MCF 10A (cell line): ENCODE data around the gene MGAT3. TPM values are rescaled to one million over a fixed set of nuclear protein-coding genes. Genes with fewer than 3 reads are reported as not detected.
"Not testable (repeated sequence)": the region's sequence is repeated elsewhere in the genome, so short reads cannot be mapped to it uniquely, and the experiment has no call there.

Experiments used
- BruUV-seq: library from RNA; stranded (reverse); fragments of 400-500 nt; replicated peaks from 2 replicates; lab custom pipeline; 2021; lab: Mats Ljungman, UMichigan
- CTCF ChIA-PET: fragments of 300-600 bp; sonication (Branson Sonifier 250); formaldehyde crosslinking; extraction: SDS; loops from one replicate; lab custom pipeline; 2021; ENCODE audit warnings: antibody characterized with exemption, inconsistent platforms; lab: Yijun Ruan, JAX
- POLR2A ChIA-PET: fragments of 300-600, 350-650 bp; sonication (Branson Sonifier 250); formaldehyde crosslinking; extraction: SDS; loops from one replicate; lab custom pipeline; 2020; ENCODE audit warnings: antibody characterized with exemption, inconsistent platforms; lab: Yijun Ruan, JAX
- DNase-seq: peaks from one replicate; pipeline ENCODE4 v3.0.0-alpha.2; 2018; ENCODE audit not compliant: unreplicated experiment
- H3K27ac Mint-ChIP-seq: one replicate; pipeline ENCODE4 v1.8.0; 2022; ENCODE audit warnings: mild to moderate bottlenecking, low read depth, mixed read lengths; ENCODE audit not compliant: unreplicated experiment
- H3K27me3 Mint-ChIP-seq: one replicate; pipeline ENCODE4 v1.8.0; 2022; ENCODE audit warnings: mixed read lengths; ENCODE audit not compliant: insufficient read depth, unreplicated experiment
- H3K36me3 Mint-ChIP-seq: one replicate; pipeline ENCODE4 v1.8.0; 2022; ENCODE audit warnings: mild to moderate bottlenecking, moderate library complexity, mixed read lengths; ENCODE audit not compliant: insufficient read depth, unreplicated experiment
- H3K4me1 Mint-ChIP-seq: one replicate; pipeline ENCODE4 v1.8.0; 2022; ENCODE audit warnings: mixed read lengths; ENCODE audit not compliant: insufficient read depth, unreplicated experiment
- H3K4me3 Mint-ChIP-seq: one replicate; pipeline ENCODE4 v1.8.0; 2022; ENCODE audit warnings: mild to moderate bottlenecking, moderate library complexity, mixed read lengths; ENCODE audit not compliant: unreplicated experiment
- H3K9me3 Mint-ChIP-seq: one replicate; pipeline ENCODE4 v1.8.0; 2022; ENCODE audit warnings: mixed read lengths; ENCODE audit not compliant: unreplicated experiment
- CTCF ChIP-seq: fragments of 200-600 bp; IDR thresholded peaks from one replicate; pipeline ENCODE4 v1.8.0; 2022; ENCODE audit warnings: antibody characterized with exemption, mild to moderate bottlenecking; ENCODE audit not compliant: unreplicated experiment
- intact Hi-C: fragments of 100-400 bp; cut with micrococcal nuclease; formaldehyde crosslinking; loops from 2 replicates; pipeline ENCODE4 v1.14.1; 2022
- total RNA-seq: library from RNA; stranded (reverse); gene quantifications from 2 replicates; pipeline ENCODE4 v1.2.3, GENCODE V29; 2022

MGAT3 gene
- total RNA-seq, 1 experiment from 2014 or later, result not detected

DNA sequence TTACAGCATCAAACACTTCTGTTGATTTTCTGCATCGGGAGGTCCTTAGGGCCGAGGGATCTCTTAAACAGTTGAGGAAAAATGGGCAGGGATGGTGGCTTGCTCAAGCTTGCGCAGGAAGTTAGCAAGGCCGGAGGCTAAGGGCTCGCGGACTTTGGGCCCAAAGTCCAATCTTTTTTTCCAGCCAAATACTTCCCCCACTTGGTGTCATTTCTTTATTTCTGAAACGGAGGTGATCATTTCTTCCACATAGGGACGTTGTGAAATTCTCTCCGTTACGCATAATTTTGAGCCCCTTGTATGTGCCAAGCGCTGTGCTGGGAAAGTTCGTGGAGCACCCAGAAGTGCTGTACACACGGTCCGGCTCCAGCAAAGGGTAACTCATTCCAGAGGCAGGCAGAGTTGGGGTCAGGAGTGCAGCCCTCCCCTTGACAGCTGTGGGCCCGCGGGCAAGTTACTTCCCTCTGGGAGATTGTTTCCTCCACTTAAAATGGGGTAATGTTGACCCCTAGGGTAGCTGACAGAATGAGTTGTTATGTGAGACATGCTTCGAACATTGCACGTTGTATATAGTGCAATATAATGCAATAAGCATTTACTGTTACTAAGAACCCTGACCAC is 46.1 kb downstream of the MGAT3 start:
- Mint-ChIP-seq H3K27me3 (no peaks in the 10 kb centered on the region), H3K4me1 (peaks cover 24% of the 10 kb centered on the region), H3K4me3 (peak overlapping the region; percentile 79), H3K9me3 (no peaks in the 10 kb centered on the region), H3K36me3 (peaks cover 40% of the 10 kb centered on the region), H3K27ac (peak overlapping the region; percentile 59)
- POLR2A ChIA-PET, result interaction anchor here (1.0 to 4.3 kb wide), 10 partner anchors 9 to 184 kb away, joined by 5 to 58 read pairs (median 12); partner anchors contain the start of genes ATF4, RPL3, RPS19BP1 and TAB1
- CTCF ChIA-PET, result interaction anchor here (0.6 to 1.6 kb wide), 3 partner anchors 12 to 491 kb away, joined by 3 to 4 read pairs (median 3); no protein-coding TSS in a partner anchor
- BruUV-seq, result TSS peak; percentile 88
- DNase-seq, result no peak
- intact Hi-C loops, result loop anchor here (2.0 kb wide), 1 partner anchor 18 kb away; the partner anchor contains the start of gene ATF4
- no peak for TF ChIP-seq CTCF

GRCh38 chr22:39503630-39504029 is 46.8 kb downstream of the MGAT3 start:
- Mint-ChIP-seq H3K4me1 (peaks cover 31% of the 10 kb centered on the region), H3K4me3 (peak overlapping the region; percentile 79), H3K36me3 (peaks cover 47% of the 10 kb centered on the region), H3K27ac (peak overlapping the region; percentile 59), H3K9me3 (no peaks in the 10 kb centered on the region), H3K27me3 (no peaks in the 10 kb centered on the region)
- no TSS peak for BruUV-seq
- POLR2A ChIA-PET, result interaction anchor here (0.7 to 4.3 kb wide), 10 partner anchors 9 to 185 kb away, joined by 3 to 58 read pairs (median 11); partner anchors contain the start of genes ATF4, RPL3 and TAB1
- no peak for TF ChIP-seq CTCF
- DNase-seq, result no peak
- intact Hi-C loops, result loop anchor here (2.0 kb wide), 1 partner anchor 17 kb away; the partner anchor contains the start of gene ATF4
- CTCF ChIA-PET, result interaction anchor here (1.0 kb wide), 1 partner anchor 11 kb away, joined by 4 read pairs; no protein-coding TSS in a partner anchor

DNA sequence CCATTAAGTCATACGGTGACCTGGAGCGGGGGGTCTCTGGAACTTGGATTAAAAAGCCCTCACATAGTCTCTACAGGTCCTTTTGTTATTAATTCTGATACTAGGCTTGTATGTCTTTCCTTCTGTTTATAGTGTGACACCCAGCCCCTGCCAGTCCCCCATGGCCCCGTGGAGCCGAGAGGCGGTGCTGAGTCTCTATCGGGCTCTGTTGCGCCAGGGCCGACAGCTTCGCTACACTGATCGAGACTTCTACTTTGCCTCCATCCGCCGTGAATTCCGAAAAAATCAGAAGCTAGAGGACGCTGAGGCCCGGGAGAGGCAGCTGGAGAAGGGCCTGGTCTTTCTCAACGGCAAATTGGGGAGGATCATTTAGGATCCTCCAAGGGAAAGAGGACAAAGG is 47.3 kb downstream of the MGAT3 start:
- POLR2A ChIA-PET, result interaction anchor here (0.7 to 4.3 kb wide), 8 partner anchors 13 to 185 kb away, joined by 3 to 58 read pairs (median 14); partner anchors contain the start of genes ATF4 and RPL3
- DNase-seq, result no peak
- Mint-ChIP-seq H3K9me3 (no peaks in the 10 kb centered on the region), H3K27ac (peak overlapping the region; percentile 59), H3K4me3 (peak overlapping the region; percentile 79), H3K36me3 (peaks cover 52% of the 10 kb centered on the region), H3K27me3 (no peaks in the 10 kb centered on the region), H3K4me1 (peaks cover 32% of the 10 kb centered on the region)
- no TSS peak for BruUV-seq
- CTCF ChIA-PET, result no interaction called here
- no peak for TF ChIP-seq CTCF
- intact Hi-C loops, result no loop called here

DNA sequence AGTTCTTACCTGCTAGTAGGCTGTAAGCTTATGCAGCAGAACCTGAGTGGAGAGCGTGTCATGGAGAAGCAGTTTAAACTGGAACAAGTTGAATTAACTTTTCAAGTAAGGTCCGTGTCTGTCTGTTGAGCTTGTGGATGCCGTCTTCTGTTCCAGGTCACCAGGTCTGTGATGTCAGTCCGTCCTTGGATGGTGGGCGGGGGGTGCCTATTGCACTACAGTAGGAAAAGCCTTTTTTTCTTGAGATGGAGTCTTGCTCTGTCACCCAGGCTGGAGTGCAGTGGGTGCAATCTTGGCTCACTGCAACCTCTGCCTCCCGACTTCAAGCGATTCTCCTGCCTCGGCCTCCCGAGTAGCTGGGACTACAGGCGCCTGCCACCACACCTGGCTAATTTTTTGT is 50.2 kb downstream of the MGAT3 start:
- ChIA-PET CTCF (interaction anchor here (1.0 kb wide), 1 partner anchor 13 kb away, joined by 3 read pairs; no protein-coding TSS in a partner anchor), POLR2A (interaction anchor here (0.7 to 1.8 kb wide), 3 partner anchors 13 to 43 kb away, joined by 3 to 5 read pairs (median 4); partner anchors contain the start of gene ATF4)
- H3K36me3 Mint-ChIP-seq, result peaks cover 81% of the 10 kb centered on the region
- H3K4me3 Mint-ChIP-seq, BruUV-seq, H3K9me3 Mint-ChIP-seq, intact Hi-C loops, H3K27me3 Mint-ChIP-seq, DNase-seq, H3K27ac Mint-ChIP-seq: not testable (repeated sequence)
- peaks cover 25% of the 10 kb centered on the region for H3K4me1 Mint-ChIP-seq
